WTC11 (cell line): Measurements from ENCODE around the gene FRMD4B. TPM values are rescaled to one million over a fixed set of nuclear protein-coding genes. Genes with fewer than 3 reads are reported as not detected.

Experiments
- ATAC-seq: fragments of 200-7000 bp; cut with Tn5 transposase; 2 replicates; pipeline ENCODE4 v1.10.0; 2021; ENCODE audit warnings: mild to moderate bottlenecking, moderate library complexity
- CTCF ChIA-PET: fragments of 300-600 bp; sonication (Branson Sonifier 250); formaldehyde crosslinking; loops from one replicate; lab custom pipeline; 2021; ENCODE audit warnings: antibody characterized with exemption; lab: Charles Lee
- POLR2A ChIA-PET: fragments of 350-600 bp; sonication (Branson Sonifier 250); formaldehyde crosslinking; loops from one replicate; lab custom pipeline; 2021; ENCODE audit warnings: antibody characterized with exemption; lab: Charles Lee
- DNase-seq: peaks from one replicate; pipeline ENCODE4 v3.0.0; 2021; ENCODE audit warnings: low spot score
- H3K27ac Mint-ChIP-seq: 2 replicates; pipeline ENCODE4 v1.8.0; 2021; ENCODE audit warnings: mixed read lengths
- H3K27me3 Mint-ChIP-seq: 2 replicates; pipeline ENCODE4 v1.8.0; 2021; ENCODE audit warnings: low read depth, mild to moderate bottlenecking, moderate library complexity, mixed read lengths
- H3K36me3 Mint-ChIP-seq: 2 replicates; pipeline ENCODE4 v1.8.0; 2021; ENCODE audit warnings: mixed read lengths
- H3K4me1 Mint-ChIP-seq: 2 replicates; pipeline ENCODE4 v1.8.0; 2022; ENCODE audit warnings: mixed read lengths
- H3K4me3 Mint-ChIP-seq: 2 replicates; pipeline ENCODE4 v1.8.0; 2021; ENCODE audit warnings: mild to moderate bottlenecking, moderate library complexity, mixed read lengths
- H3K9me3 Mint-ChIP-seq: 2 replicates; pipeline ENCODE4 v1.8.0; 2021; ENCODE audit warnings: mixed read lengths
- ATF6 ChIP-seq: sonication (generic); formaldehyde crosslinking; IDR thresholded peaks from 2 replicates; pipeline ENCODE4 v1.8.1; 2023; ENCODE audit warnings: mild to moderate bottlenecking, missing genetic modification reagents
- CBFB ChIP-seq: sonication (generic); formaldehyde crosslinking; IDR thresholded peaks from 2 replicates; pipeline ENCODE4 v1.8.1; 2022; ENCODE audit warnings: mild to moderate bottlenecking, low read depth, missing genetic modification reagents
- CDX4 ChIP-seq: fragments of 250-450 bp; sonication (Bioruptor Pico); IDR thresholded peaks from 2 replicates; pipeline ENCODE4 v1.9.0; 2021; ENCODE audit warnings: moderate library complexity, mild to moderate bottlenecking, inconsistent platforms, borderline replicate concordance
- ELF4 ChIP-seq: sonication (generic); formaldehyde crosslinking; IDR thresholded peaks from 2 replicates; pipeline ENCODE4 v1.8.1; 2022; ENCODE audit warnings: low read depth, mild to moderate bottlenecking, moderate library complexity, missing genetic modification reagents
- HMGXB4 ChIP-seq: sonication (generic); formaldehyde crosslinking; IDR thresholded peaks from 2 replicates; pipeline ENCODE4 v1.8.1; 2023; ENCODE audit warnings: mild to moderate bottlenecking, moderate library complexity, missing genetic modification reagents
- JAZF1 ChIP-seq: fragments of 250-450 bp; sonication (Bioruptor Pico); IDR thresholded peaks from 2 replicates; pipeline ENCODE4 v1.9.0; 2021; ENCODE audit warnings: moderate library complexity, mild to moderate bottlenecking, inconsistent platforms
- KAT7 ChIP-seq: sonication (generic); formaldehyde crosslinking; IDR thresholded peaks from 2 replicates; pipeline ENCODE4 v1.8.1; 2023; ENCODE audit warnings: missing genetic modification reagents, mild to moderate bottlenecking, borderline replicate concordance
- NFATC4 ChIP-seq: fragments of 250-450 bp; sonication (Bioruptor Pico); IDR thresholded peaks from 2 replicates; pipeline ENCODE4 v1.9.0; 2021; ENCODE audit warnings: mild to moderate bottlenecking
- NR1H2 ChIP-seq: sonication (generic); formaldehyde crosslinking; IDR thresholded peaks from 2 replicates; pipeline ENCODE4 v1.9.0; 2021; ENCODE audit warnings: mild to moderate bottlenecking, moderate library complexity, missing genetic modification reagents
- PRDM15 ChIP-seq: sonication (generic); formaldehyde crosslinking; IDR thresholded peaks from 2 replicates; pipeline ENCODE4 v1.8.0; 2022; ENCODE audit warnings: missing genetic modification reagents
- PRRX2 ChIP-seq: fragments of 250-450 bp; sonication (Bioruptor Pico); IDR thresholded peaks from 2 replicates; pipeline ENCODE4 v1.8.0; 2021; ENCODE audit warnings: mild to moderate bottlenecking
- SOX15 ChIP-seq: fragments of 250-450 bp; sonication (Bioruptor Pico); IDR thresholded peaks from 2 replicates; pipeline ENCODE4 v1.9.0; 2021; ENCODE audit warnings: mild to moderate bottlenecking
- TEAD1 ChIP-seq: sonication (generic); formaldehyde crosslinking; IDR thresholded peaks from 2 replicates; pipeline ENCODE4 v1.8.0; 2022; ENCODE audit warnings: mild to moderate bottlenecking, missing genetic modification reagents
- ZNF138 ChIP-seq: sonication (generic); formaldehyde crosslinking; conservative IDR thresholded peaks from 2 replicates; pipeline ENCODE4 v1.8.1; 2022; ENCODE audit warnings: mild to moderate bottlenecking, moderate library complexity, missing genetic modification reagents
- ZNF512 ChIP-seq: sonication (generic); formaldehyde crosslinking; IDR thresholded peaks from 2 replicates; pipeline ENCODE4 v1.8.1; 2022; ENCODE audit warnings: missing genetic modification reagents, borderline replicate concordance
- ZSCAN18 ChIP-seq: fragments of 250-450 bp; sonication (Bioruptor Pico); IDR thresholded peaks from 2 replicates; pipeline ENCODE4 v2.1.2; 2022; ENCODE audit warnings: mild to moderate bottlenecking, moderate library complexity
- total RNA-seq: library from RNA; stranded (reverse); gene quantifications from 3 replicates; pipeline ENCODE4 v1.2.3, GENCODE V29; 2021

FRMD4B gene
- total RNA-seq, 1 experiment from 2014 or later: 6.7 TPM

GRCh38 chr3:69330891-69331400 is 54.9 kb downstream of the FRMD4B start:
- CTCF ChIA-PET: interaction anchor here (0.7 to 1.1 kb wide), 2 partner anchors 27 to 268 kb away, joined by 3 read pairs; no protein-coding TSS in a partner anchor

GRCh38 chr3:69329892-69330291 is 56.0 kb downstream of the FRMD4B start:
- Mint-ChIP-seq H3K36me3 (no peaks in the 10 kb centered on the region), H3K4me3 (no peak overlapping the region), H3K4me1 (peaks cover 11% of the 10 kb centered on the region), H3K27ac (no peak overlapping the region), H3K9me3 (no peaks in the 10 kb centered on the region), H3K27me3 (no peaks in the 10 kb centered on the region)
- ATAC-seq: no peak
- TF ChIP-seq PRRX2 (CRISPR knock-in tag) (no peak), CDX4 (CRISPR knock-in tag) (no peak), CBFB (no peak), TEAD1 (CRISPR knock-in tag) (no peak), ELF4 (CRISPR knock-in tag) (no peak), HMGXB4 (CRISPR knock-in tag) (no peak)
- no peak for DNase-seq
- CTCF ChIA-PET: interaction anchor here (0.7 to 1.1 kb wide), 3 partner anchors 9 to 80 kb away, joined by 3 to 4 read pairs (median 4); no protein-coding TSS in a partner anchor
- POLR2A ChIA-PET: interaction anchor here (0.7 kb wide), 1 partner anchor 13 kb away, joined by 3 read pairs; no protein-coding TSS in a partner anchor

More at GRCh38 chr3:69330891-69331400, 54.9 kb downstream of the FRMD4B start:
- Mint-ChIP-seq H3K27ac (no peak overlapping the region), H3K36me3 (no peaks in the 10 kb centered on the region), H3K4me1 (peaks cover 11% of the 10 kb centered on the region), H3K9me3 (no peaks in the 10 kb centered on the region), H3K4me3 (no peak overlapping the region), H3K27me3 (no peaks in the 10 kb centered on the region)
- ATAC-seq: no peak
- POLR2A ChIA-PET: interaction anchor here (0.5 kb wide), 1 partner anchor 104 kb away, joined by 3 read pairs; no protein-coding TSS in a partner anchor
- DNase-seq: no peak
- no peak for TF ChIP-seq ZNF138 (CRISPR knock-in tag)

GRCh38 chr3:69328963-69329302 is 57.0 kb downstream of the FRMD4B start:
- DNase-seq: no peak
- Mint-ChIP-seq H3K36me3 (no peaks in the 10 kb centered on the region), H3K4me3 (no peak overlapping the region), H3K27ac (no peak overlapping the region), H3K4me1 (peaks cover 11% of the 10 kb centered on the region), H3K27me3 (no peaks in the 10 kb centered on the region), H3K9me3 (no peaks in the 10 kb centered on the region)
- no peak for ATAC-seq
- ChIA-PET CTCF (interaction anchor here (0.6 kb wide), 1 partner anchor 111 kb away, joined by 3 read pairs; no protein-coding TSS in a partner anchor), POLR2A (interaction anchor here (0.6 kb wide), 1 partner anchor 84 kb away, joined by 3 read pairs; no protein-coding TSS in a partner anchor)
- TF ChIP-seq JAZF1 (CRISPR knock-in tag): no peak
- TF ChIP-seq SOX15 (CRISPR knock-in tag): no peak
- TF ChIP-seq NR1H2 (CRISPR knock-in tag): no peak
- TF ChIP-seq ZSCAN18 (CRISPR knock-in tag): no peak
- no peak for TF ChIP-seq ZNF512 (CRISPR knock-in tag)
- no peak for TF ChIP-seq HMGXB4 (CRISPR knock-in tag)
- TF ChIP-seq PRDM15 (CRISPR knock-in tag): no peak
- no peak for TF ChIP-seq NFATC4 (CRISPR knock-in tag)
- no peak for TF ChIP-seq ATF6
- no peak for TF ChIP-seq KAT7
